Measurements from ENCODE around the gene PLEK.
A peak's percentile ranks its signal among the peaks of the same experiment; 100 is the strongest.
"Not testable (repeated sequence)": the region's sequence is repeated elsewhere in the genome, so short reads cannot be mapped to it uniquely, and the experiment has no call there.

PLEK gene

GRCh38 chr2:68386365-68386764 lies 21.3 kb downstream of the PLEK start:
- no peak for DNase-seq

DNA sequence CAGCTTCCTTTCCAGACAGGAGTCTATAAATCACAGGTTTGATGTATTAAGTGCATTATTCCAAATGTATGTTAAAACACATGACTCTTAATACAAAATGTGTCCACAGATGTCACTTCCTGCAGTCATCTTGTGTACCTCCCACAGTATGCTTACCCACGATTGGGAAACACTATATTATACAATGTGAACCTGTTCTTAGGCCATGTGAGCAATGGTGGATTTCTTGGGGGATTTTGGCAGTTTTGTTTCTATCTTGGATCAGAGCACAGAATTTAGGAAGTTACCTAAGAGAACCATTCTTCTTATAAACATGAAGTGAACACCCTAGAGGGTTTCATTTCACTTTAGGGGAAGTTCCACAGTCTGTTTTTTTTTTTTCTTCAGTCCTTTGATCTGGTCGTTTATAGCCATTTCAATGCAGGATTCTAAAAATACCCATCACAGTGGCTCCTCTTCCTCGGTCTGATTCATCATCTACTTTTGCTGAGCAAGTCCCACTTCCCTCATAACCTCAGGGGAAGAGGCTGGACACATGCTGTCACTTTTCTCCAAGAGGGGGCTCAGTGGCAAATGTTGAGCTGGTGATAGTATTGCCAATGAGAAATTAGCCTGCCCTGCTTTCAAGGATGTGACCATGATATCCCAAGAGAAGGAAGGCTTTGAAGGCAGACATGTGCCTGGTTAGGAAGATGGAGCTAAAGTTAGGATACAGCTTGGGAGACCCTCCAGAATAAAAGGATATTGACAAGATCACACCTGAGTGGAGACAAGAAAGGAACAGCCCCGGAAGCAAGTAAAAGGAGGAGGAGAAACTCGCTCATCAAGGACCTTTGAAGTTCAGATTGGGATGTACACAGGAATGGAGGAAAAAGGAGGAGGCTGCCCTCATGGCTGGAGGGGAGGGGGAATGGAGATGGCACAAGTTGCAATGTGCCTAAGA lies 22.6 kb downstream of the PLEK start:
- peak; percentile 29 for DNase-seq

DNA sequence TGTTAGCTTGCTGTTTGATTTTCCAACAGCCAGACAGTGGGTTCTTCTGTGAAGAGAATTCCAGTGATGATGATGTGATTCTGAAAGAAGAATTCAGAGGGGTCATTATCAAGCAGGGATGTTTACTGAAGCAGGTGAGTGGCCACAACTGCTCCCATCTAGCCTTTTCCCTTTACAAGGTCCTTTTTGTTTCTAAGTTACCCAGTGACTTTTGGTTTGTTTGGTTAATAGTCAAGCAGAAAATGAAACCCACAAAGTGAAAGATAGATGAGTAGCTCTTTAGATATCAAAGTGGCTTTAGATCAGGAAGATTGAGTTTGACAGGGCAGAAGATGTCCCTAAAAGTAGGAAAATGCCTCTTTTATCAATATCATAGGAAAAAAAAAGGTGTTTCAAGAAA lies 23.3 kb downstream of the PLEK start:
- DNase-seq, result no peak

GRCh38 chr2:68388772-68389171 lies 23.7 kb downstream of the PLEK start:
- no peak for DNase-seq

GRCh38 chr2:68390114-68390513 lies 25.0 kb downstream of the PLEK start:
- no peak for DNase-seq

DNA sequence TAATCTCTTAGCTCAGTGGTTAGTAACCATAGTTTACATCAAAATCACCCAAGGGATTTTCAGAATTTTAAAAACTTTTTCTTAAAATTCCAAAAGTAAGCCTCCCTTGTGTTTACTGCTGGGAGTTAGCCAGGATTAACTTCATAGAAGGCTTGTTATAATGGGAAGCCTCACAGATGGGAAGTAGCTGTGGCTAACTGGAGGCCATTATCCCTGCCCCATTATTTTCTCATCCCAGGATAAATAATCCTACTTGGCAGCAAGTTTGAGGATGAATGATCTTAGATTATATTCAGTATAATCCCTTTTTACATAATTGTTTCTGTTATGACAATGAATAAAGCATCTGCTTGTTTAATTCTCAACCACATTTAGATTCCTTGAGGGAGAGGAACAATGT lies 25.5 kb downstream of the PLEK start:
- DNase-seq, result no peak

- no peak for DNase-seq
These were observed 26.0 kb downstream of the PLEK start for GRCh38 chr2:68391099-68391498.

- DNase-seq, result no peak
These were observed 26.8 kb downstream of the PLEK start for GRCh38 chr2:68391869-68392268.

GRCh38 chr2:68396093-68396492 lies 31.0 kb downstream of the PLEK start:
- DNase-seq, result no peak

DNA sequence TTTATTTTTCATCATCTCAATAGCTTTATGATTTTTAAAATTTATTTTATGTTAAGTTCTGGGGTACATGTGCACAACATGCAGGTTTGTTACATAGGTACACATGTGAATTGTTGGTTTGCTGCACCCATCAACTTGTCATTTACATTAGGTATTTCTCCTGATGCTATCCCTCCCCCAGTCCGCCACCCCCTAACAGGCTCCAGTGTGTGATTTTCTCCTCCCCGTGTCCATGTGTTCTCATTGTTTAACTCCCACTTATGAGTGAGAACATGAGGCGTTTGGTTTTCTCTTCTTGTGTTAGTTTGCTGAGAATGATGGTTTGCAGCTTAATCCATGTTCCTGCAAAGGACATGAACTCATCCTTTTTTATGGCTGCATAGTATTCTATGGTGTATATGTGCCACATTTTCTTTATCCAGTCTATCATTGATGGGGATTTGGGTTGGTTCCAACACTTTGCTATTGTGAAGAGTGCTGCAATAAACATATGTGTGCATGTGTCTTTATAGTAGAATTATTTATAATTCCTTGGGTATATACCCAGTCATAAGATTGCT lies 32.7 kb downstream of the PLEK start:
- DNase-seq, result not testable (repeated sequence)

DNA sequence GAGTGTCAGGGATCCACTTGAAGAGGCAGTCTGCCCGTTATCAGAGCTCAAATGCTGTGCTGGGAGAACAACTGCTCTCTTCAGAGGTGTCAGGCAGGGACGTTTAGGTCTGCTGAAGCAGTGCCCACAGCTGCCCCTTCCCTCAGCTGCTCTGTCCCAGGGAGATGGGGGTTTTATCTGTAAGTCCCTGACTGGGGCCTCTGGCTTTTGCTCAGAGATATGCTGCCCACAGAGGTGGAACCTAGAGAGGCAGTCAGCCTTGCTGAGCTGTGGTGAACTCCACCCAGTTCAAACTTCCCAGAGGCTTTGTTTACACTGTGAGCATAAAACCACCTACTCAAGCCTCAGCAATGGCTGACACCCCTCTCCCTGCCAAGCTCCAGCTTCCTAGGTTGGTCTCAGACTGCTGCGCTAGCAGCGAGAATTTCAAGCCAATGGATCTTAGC lies 38.1 kb downstream of the PLEK start:
- DNase-seq, result no peak

DNA sequence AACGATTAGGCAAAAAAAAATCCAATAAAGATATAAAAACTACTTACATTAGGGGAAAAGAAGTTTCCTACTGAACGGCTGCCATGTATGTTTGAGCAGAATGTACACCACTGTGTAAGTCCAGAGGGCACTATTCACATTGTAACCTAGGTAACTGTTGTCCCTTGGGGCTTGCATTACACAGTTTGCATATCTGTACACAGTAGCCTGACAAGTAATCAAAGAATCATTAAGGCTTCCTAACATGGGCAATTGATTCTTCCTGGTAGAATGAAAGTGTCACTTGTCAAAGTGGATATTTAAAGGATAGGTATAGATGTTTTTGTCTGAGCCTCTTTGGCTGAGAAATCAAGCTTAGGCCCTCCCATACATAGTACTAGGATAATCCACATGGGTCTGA lies 39.1 kb downstream of the PLEK start:
- DNase-seq, result no peak

DNA sequence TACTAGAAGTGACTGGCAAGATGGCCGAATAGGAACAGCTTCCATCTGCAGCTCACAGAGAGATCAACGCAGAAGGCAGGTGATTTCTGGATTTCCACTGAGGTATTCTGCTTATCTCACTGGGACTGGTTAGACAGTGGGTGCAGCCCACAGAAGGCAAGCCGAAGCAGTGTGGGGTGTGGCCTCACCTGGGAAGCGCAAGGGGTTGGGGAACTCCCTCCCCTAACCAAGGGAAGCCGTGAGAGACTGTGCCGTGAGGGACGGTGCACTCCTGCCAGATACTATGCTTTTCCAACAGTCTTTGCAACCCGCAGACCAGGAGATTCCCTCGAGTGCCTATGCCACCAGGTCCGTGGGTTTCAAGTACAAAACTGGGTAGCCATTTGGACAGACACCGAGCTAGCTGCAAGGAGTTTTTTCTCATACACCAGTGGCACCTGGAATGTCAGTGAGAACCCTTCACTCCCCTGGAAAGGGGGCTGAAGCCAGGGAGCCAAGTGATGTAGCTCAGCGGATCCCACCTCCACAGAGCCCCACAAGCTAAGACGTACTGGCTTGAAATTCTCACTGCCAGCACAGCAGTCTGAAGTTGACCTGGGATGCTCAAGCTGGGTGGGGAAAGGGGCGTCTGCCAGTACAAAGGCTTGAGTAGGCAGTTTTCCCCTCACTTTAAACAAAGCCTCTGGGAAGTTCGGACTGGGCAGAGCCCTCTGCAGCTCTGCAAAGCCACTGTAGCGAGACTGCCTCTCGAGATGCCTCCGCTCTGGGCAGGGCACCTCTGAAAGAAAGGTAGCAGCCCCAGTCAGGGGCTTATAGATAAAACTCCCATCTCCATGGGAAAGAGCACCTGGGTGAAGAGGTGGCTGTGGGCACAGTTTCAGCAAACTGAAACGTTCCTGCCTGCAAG lies 40.1 kb downstream of the PLEK start:
- no peak for DNase-seq

DNA sequence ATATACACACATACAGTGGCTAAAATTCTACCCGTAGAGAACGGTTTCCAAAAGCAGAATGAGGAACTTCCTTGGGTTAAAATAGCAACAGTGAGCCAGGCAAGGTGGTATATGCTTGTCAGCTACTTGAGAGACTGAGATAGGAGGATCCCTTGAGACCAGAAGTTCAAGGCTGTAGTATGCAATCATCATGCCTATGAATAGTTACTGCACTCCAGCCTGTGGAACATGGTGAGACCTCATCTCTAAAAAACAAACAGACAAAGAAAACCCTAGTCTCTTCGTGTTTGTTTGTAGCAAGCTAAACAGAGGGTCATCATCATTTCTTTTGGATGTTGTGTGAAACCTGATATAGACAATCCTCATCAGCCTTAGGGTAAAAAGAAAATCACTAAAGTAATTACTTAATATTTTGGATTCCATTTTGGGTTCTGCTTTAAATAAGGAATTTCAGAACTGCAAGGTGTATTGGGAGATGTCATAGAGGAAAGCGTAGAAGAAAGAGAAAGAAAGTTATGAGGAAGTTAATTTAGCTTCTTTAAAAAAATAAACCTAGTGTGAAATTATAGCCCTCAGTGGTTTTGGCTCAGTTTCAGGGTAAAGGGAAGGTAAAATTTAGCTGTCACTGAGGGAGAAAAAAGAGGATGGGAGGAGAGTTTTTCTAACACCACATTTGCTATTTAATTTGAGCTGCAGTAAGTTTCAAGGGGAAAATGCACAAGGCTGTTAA lies 46.5 kb downstream of the PLEK start:
- DNase-seq, result no peak

- no peak for DNase-seq
These were observed 47.2 kb downstream of the PLEK start for GRCh38 chr2:68412127-68412819.

GRCh38 chr2:68413466-68413865 lies 48.4 kb downstream of the PLEK start:
- no peak for DNase-seq

- no peak for DNase-seq
These were observed 49.4 kb downstream of the PLEK start for GRCh38 chr2:68414452-68414851.

- DNase-seq, result no peak
These were observed 49.8 kb downstream of the PLEK start for GRCh38 chr2:68414876-68415275.

GRCh38 chr2:68415521-68415920 lies 50.4 kb downstream of the PLEK start:
- DNase-seq, result no peak

- DNase-seq, result no peak
These were observed 51.1 kb downstream of the PLEK start for GRCh38 chr2:68416081-68416675.

DNA sequence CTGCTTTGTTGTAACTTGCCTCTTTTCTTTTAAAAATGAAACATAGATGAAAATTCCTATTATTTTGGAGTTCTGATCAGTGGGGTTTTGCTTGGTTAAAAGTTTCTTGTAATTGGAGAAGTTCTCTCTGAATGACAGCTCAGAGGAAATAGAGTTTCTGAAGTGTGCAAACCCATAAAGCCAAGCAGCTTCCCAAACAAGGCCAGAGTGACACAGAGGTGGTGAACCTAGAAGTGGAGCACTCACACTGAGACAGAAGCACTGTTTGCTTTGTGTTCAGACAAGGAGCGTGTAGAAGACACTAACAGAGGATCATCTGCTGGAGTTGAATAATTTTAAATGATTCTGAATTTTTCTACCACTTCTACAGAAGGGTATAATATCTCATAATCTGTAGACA lies 52.8 kb downstream of the PLEK start:
- DNase-seq, result no peak

GRCh38 chr2:68418419-68418818 lies 53.3 kb downstream of the PLEK start:
- DNase-seq, result no peak
